Parathyroid adenoma (tissue), 2 donors: Measurements from ENCODE around the gene SLC28A1.
A peak's percentile ranks its signal among the peaks of the same experiment; 100 is the strongest.

Source experiments
- H2AFZ ChIP-seq: fragments of 300-600 bp; sonication (generic); one replicate; pipeline ENCODE4 v1.7.0; 2017; ENCODE audit warnings: antibody characterized with exemption, mild to moderate bottlenecking
- H3K27ac ChIP-seq: fragments of 300-600 bp; sonication (generic); one replicate; pipeline ENCODE4 v1.7.0; 2017
- H3K27me3 ChIP-seq: fragments of 300-600 bp; sonication (generic); one replicate; pipeline ENCODE4 v1.7.0; 2017; ENCODE audit warnings: low read length; ENCODE audit not compliant: control insufficient read depth, insufficient read depth
- H3K36me3 ChIP-seq: fragments of 300-600 bp; sonication (generic); one replicate; pipeline ENCODE4 v1.7.0; 2017; ENCODE audit warnings: low read length; ENCODE audit not compliant: control insufficient read depth, insufficient read depth
- H3K4me1 ChIP-seq: fragments of 300-600 bp; sonication (generic); one replicate; pipeline ENCODE4 v1.7.0; 2017; ENCODE audit warnings: control low read depth
- H3K4me2 ChIP-seq: fragments of 300-600 bp; sonication (generic); one replicate; pipeline ENCODE4 v1.7.0; 2017; ENCODE audit warnings: low read length
- H3K4me3 ChIP-seq: fragments of 300-600 bp; sonication (generic); one replicate; pipeline ENCODE4 v1.7.0; 2017; ENCODE audit warnings: low read depth, low read length
- H3K79me2 ChIP-seq: fragments of 300-600 bp; sonication (generic); one replicate; pipeline ENCODE4 v1.7.0; 2017; ENCODE audit warnings: control low read depth
- H3K9ac ChIP-seq: fragments of 300-600 bp; sonication (generic); one replicate; pipeline ENCODE4 v1.7.0; 2017; ENCODE audit warnings: mild to moderate bottlenecking
- H3K9me3 ChIP-seq: fragments of 300-600 bp; sonication (generic); one replicate; pipeline ENCODE4 v1.7.0; 2017; ENCODE audit warnings: low read length; ENCODE audit not compliant: control insufficient read depth
- TF ChIP-seq, protein P1 (sequence below): fragments of 300-600 bp; sonication (generic); IDR thresholded peaks from one replicate; pipeline ENCODE4 v1.7.0; 2017; ENCODE audit warnings: antibody characterized with exemption, mild to moderate bottlenecking
- donor health status: primary hyperparathyroidism.

The SLC28A1 gene

DNA sequence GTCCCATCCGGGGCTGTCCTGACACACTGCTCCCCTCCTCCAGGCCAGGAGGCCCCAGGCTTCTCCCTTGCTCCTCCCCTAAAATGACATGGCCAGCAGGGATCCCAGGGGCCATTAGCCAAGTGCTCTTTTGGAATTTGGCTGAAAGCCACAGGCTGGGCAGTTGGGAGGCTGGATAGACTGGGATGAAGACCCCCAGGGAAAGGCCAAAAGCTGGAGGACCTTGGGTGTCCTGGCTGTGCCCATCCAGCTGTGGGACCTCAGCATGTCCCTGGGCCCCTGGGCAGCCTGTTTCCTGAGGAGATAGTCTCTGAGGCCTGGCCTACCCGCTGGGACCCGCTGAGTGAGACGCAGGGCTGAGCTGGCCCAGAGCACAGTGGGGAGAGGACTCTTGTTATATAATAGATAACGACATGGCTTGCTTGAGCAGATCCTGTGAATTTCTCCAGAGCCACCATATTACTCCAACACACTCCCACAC, 91.4 kb downstream of the SLC28A1 start:
- Histone ChIP-seq H3K9ac (no peak overlapping the region), H3K36me3 (no peaks in the 10 kb centered on the region), H3K4me2 (no peak overlapping the region), H3K4me3 (no peak overlapping the region), H2AFZ (no peak overlapping the region), H3K9me3 (no peaks in the 10 kb centered on the region), H3K79me2 (no peaks in the 10 kb centered on the region), H3K27me3 (no peaks in the 10 kb centered on the region), H3K4me1 (peaks cover 5% of the 10 kb centered on the region), H3K27ac (no peak overlapping the region)
- TF ChIP-seq, protein P1, sequence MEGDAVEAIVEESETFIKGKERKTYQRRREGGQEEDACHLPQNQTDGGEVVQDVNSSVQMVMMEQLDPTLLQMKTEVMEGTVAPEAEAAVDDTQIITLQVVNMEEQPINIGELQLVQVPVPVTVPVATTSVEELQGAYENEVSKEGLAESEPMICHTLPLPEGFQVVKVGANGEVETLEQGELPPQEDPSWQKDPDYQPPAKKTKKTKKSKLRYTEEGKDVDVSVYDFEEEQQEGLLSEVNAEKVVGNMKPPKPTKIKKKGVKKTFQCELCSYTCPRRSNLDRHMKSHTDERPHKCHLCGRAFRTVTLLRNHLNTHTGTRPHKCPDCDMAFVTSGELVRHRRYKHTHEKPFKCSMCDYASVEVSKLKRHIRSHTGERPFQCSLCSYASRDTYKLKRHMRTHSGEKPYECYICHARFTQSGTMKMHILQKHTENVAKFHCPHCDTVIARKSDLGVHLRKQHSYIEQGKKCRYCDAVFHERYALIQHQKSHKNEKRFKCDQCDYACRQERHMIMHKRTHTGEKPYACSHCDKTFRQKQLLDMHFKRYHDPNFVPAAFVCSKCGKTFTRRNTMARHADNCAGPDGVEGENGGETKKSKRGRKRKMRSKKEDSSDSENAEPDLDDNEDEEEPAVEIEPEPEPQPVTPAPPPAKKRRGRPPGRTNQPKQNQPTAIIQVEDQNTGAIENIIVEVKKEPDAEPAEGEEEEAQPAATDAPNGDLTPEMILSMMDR: no peak

DNA sequence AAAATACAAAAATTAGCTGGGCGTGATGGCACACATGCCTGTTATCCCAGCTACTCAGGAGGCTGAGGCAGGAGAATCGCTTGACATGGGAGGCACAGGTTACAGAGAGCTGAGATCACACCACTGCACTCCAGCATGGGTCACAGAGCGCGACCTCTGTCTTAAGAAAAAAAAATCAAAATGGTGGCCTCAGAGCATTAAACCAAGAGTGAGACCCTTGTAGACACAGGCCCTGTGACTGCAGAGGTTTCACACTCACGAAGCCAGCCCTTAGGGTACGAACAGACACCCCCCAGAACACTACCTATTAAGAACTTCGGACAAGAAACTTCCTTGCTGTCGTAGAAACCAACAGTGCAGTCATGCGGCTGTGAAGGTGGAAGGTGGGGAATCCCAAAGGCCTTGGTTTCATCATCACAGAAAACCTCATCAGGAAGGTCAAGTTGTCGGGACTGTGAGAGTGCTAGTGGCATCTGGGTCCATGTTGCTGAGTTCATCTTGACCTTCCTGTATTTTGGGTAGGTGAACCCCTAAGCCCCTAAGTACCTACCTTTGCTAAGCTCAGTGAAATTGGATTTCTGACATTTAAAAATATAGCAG, 92.4 kb downstream of the SLC28A1 start:
- Histone ChIP-seq H3K36me3 (no peaks in the 10 kb centered on the region), H3K27me3 (no peaks in the 10 kb centered on the region), H3K27ac (no peak overlapping the region), H3K9ac (no peak overlapping the region), H3K9me3 (no peaks in the 10 kb centered on the region), H3K4me1 (no peaks in the 10 kb centered on the region), H2AFZ (no peak overlapping the region), H3K4me3 (no peak overlapping the region), H3K4me2 (no peak overlapping the region), H3K79me2 (no peaks in the 10 kb centered on the region)
- TF ChIP-seq, protein P1: no peak

DNA sequence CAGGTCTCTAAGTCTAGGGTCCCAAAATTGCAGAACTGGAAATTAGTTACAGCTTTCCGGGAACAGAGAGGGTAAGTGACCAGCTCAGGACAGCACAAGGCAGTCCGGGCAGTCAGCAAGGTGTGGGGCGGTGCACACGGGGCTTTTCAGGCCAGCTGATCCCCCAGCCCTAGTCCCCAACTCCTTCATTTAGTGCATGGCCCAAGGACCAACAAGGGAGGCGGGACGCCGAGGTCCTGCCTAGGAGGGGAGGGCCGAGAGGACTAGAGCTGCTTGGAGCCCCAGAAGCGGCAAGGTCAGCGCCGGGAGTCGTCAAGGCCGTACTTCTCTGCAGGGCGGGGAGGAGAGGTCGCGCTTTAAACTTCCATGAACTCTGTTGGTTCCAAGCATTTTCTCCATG, 95.2 kb downstream of the SLC28A1 start:
- H3K9ac ChIP-seq: no peak overlapping the region
- TF ChIP-seq, protein P1: no peak

DNA sequence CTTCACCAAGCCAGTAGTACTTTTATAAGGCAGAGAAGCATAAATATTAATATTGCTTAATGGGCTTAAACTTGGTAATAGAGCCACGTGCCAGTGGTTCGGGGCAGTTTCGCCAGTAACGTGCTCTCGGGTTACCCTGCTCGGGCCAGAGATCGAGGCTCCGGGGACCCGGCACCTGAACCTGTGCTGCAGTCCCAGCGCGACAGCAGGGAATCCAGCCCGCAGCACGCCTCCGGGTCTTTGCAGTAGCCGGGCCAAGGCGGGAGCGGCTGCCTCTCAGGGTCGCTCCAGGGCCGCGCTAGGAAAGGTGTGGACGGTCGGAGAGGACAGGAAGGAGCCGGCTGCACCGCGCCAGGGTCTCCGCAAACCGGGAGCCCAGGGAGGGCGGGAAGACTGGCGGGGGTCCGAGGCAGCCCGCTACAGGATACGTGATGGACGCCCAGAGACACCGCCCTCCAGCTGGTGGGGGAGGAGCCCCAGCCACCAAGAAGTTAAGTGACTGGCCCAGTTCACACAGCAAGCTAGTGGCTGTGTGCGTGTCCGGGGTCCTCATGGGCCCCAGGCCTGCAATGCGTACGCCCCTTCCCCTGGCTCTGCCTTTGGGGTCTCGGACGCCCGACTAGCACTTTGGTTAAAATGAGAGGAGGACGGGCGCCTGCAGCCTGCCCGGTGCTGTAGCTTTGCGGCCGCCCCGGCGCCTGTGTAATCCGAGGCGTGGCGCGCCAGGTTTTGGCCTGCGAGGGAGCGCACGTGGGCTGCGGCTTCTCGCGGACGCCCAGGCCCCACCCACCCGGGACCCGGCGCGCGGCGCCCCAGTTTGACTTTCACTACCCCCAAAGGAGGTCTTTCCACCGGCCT, 96.0 kb downstream of the SLC28A1 start:
- TF ChIP-seq, protein P1: no peak
- H3K36me3 ChIP-seq: no peaks in the 10 kb centered on the region
- H3K4me2 ChIP-seq: peak overlapping the region; percentile 78
- no peaks in the 10 kb centered on the region for H3K79me2 ChIP-seq
- no peaks in the 10 kb centered on the region for H3K27me3 ChIP-seq
- H3K9ac ChIP-seq: no peak overlapping the region
- H3K9me3 ChIP-seq: no peaks in the 10 kb centered on the region
- peak overlapping the region; percentile 87 for H3K27ac ChIP-seq
- H2AFZ ChIP-seq: peak overlapping the region; percentile 88
- H3K4me1 ChIP-seq: no peaks in the 10 kb centered on the region
- H3K4me3 ChIP-seq: peak overlapping the region; percentile 83

More for the DNA sequence above, 95.2 kb downstream of the SLC28A1 start:
- H3K36me3 ChIP-seq: no peaks in the 10 kb centered on the region
- H3K27me3 ChIP-seq: no peaks in the 10 kb centered on the region
- H3K9me3 ChIP-seq: no peaks in the 10 kb centered on the region
- H3K79me2 ChIP-seq: no peaks in the 10 kb centered on the region
- H3K27ac ChIP-seq: no peak overlapping the region
- H3K4me3 ChIP-seq: peak overlapping the region; percentile 83
- H3K4me1 ChIP-seq: no peaks in the 10 kb centered on the region
- H2AFZ ChIP-seq: peak overlapping the region; percentile 88
- no peak overlapping the region for H3K4me2 ChIP-seq
